NK-92 (cell line): ENCODE measurements around the gene RALB.
"Not testable (repeated sequence)": the region's sequence is repeated elsewhere in the genome, so short reads cannot be mapped to it uniquely, and the experiment has no call there.

Experiments
- DNase-seq: peaks from one replicate; lab custom pipeline; 2025; ENCODE audit not compliant: unreplicated experiment; lab: John Stamatoyannopoulos, UW

Gene RALB

DNA sequence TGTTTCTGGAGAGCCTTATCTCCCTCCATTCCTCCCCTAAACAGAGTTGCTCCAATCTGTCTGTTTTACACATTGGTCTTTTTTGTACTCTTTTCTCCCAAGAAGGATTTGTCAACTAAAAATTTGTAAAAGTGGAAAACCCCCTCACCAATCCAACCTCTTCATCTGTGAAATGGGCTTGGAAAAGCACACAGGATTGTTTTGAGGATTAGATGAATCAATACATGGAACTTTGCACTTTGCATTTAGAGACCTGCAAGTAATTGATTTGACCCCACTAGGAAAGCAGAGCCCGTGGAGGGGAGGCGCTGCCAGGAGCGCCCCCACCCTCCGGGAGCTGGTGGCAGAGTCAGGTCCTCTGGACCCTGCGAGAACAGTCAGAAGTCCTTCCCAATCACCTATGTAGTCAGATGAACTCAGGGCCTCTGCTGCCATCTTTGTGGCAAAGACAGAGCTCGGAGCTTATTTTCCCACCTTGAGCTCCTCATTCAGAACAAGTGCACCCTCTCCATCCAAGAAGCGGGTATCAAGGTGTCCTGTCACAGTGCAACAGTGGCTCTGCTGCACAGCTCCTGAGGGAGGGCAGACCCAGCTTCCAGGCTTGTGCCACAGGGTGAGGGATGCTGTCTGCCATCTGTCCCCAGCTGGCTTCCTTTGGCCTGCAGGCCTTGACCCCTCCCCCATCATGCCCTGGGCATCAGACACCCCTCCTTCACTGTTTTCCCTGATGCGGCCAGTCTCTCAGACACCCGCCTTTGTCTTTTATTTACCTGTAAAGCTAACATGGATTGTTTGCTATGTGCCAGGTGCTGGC lies 27.7 kb upstream of the RALB start:
- DNase-seq: no peak

- no peak for DNase-seq
Measured at GRCh38 chr2:120225549-120226065, 27.0 kb upstream of the RALB start.

DNA sequence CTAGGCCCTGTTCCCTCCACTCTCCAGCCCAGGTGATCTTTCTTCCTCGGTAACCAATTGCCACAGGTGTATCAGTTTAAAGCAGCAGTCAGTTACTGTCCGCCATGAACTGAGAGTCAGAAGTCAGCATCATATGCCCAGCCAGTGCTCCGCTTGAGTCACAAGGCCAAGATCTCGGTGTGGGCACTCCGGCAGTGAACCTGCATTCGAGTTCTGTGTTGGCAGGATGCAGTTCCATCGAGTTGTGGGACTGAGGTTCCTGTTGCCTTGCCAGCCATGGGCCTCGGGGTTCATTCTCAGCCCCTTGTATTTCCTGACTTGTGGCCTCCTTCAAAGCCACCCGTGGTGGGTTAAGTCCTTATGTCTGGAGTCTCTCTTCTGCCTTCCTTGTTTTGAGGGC lies 26.3 kb upstream of the RALB start:
- no peak for DNase-seq

DNA sequence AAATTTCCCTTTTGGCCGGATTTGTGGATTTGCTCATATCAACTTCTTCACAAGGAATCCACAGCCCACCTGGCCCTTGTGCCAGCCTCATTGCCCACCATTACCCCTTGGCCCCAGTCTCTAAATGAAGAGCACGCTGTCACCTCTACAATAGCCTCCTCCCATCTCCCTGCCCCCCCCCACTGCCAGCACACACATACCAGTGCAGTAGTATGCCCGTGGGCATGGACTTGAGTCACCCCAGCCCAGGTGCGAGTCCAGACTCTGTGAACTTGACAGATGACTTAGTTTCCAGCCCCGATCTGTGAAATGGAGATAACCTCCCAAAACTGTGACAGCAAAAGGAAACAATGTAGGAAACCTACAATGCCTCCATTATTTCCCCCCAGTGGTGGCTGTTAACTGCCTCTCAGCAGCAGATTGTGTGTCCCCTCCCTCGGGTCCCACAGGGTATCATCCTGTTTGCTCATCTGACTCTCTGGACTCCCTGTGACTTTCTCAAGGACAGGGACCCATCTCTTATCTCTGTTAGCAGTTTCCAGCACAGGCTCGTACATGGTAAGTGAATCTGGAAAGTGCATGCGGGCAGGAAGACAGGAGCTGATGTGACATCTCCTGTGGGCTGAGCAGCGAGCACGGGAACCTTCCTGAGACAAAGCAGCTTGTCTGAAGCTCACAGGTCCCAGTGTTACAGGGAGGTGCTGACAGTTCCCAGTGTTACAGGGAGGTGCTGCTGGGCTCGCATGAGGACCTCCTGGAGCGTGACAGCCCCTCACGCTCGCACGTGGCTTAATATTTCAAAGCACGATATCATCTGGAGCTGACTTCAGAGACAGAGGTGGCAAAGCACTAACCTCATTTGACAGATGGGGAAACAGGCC lies 25.3 kb upstream of the RALB start:
- no peak for DNase-seq

- no peak for DNase-seq
Measured at GRCh38 chr2:120228503-120228902, 24.1 kb upstream of the RALB start.

DNA sequence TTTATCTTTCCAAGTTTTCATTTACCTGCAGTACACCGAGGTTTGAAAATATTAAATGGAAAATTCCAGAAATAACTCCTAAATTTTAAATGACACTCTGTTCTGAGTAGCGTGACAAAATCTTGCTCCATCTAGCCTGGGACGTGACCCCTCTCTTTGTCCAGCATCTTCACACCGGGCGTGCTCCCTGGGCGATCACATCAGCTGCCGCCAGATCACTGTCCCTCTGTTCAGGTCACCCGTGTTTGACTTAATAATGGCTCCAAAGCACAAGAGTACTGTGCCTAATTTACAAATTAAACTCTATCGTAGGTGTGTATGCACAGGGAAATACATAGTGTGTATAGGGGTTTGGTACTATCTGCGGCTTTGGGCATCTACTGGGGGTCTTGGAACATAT lies 23.3 kb upstream of the RALB start:
- DNase-seq: no peak

DNA sequence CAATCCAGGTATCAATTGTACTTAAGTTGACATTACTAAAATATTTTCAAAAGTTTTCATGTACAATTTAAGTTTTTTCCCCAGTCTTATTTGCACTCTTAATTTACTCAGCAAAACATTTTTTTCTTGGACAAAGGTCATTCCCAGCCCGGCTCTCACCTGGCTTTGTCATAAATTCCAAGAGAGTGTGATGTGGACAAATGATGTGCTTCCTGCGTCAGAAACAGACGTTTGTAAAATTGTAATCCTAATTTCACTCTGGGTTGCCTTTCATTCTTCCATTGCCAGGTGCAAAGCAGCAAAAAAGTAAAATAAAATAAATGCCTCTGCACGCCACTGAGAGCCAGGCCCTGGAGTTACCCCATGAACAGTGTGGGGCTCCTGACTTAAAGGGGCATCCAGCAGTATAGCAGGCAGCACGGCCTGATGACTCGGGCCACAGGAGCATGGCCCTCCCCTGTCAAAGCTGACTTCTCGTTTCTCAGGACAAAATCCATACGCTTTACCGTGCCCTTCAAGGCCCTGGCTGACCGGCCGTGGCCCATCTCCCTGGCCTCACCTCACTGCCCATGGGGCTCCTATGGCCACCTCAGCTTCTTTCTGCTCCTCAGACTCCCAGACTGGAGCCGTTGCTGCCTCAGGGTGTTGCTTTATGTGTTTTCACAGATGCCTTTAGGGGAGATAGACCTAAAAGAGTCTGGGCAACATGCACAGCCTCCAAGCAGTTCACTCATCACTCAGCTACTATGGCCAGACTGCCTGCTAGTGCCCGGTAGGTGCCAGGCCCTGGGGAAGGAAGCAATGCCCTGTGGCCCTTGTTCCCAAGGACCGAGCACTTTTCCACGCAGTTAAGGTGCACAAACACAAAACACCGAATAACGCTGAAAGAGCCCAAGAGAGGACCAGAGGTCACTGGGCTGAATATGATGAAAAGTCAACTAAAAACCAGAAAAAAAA lies 21.9 kb upstream of the RALB start:
- no peak for DNase-seq

GRCh38 chr2:120231564-120231973 lies 21.1 kb upstream of the RALB start:
- no peak for DNase-seq

GRCh38 chr2:120231974-120232635 lies 20.5 kb upstream of the RALB start:
- DNase-seq: no peak

DNA sequence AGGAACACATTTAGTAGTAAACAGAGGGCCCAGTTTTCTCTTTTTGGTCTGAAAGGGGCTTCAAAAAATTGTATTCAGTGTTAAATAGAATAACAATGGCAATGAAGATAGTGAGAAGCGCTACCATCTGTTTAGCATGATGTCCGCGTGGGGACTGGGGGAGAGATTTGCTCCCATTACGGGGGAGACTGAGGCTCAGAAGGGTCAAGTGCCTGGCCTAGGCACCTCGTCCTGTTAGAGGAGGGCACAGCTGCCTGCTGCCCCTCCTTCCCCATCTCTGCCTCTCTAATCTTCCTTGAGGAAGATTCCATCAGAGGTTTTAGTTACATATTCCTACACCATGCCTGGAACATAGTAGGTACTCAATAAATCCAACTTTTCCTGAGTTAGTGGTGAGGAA lies 19.4 kb upstream of the RALB start:
- no peak for DNase-seq

DNA sequence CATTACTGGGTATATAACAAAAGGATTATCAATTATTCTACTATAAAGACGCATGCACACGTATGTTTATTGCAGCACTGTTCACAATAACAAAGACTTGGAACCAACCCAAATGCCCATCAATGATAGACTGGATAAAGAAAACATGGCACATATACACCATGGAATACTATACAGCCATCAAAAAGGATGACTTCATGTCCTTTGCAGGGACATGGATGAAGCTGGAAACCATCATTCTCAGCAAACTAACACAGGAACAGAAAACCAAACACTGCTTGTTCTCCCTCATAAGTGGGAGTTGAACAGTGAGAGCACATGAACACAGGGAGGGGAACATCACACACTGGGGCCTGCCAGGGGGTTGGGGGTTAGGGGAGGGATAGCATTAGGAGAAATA lies 17.5 kb upstream of the RALB start:
- not testable (repeated sequence) for DNase-seq

DNA sequence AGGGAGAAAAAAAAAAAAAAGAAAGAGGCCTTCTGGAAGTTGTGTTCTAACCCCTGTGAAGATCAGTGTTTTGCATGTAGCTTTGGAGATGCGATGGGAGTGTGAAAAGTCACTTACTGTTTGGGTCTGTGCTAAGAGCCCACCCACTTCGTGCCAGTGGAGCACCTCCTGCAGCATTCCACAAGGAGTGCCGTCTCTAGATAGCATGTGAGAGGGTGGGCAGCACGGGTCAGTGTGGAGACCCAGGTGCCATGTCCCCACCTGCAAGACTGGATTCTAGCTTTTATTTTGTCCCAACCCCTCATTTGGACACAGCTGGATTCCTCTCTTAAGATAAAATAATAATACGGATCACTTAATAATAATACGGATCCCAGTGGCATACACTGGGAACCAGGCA lies 17.0 kb upstream of the RALB start:
- DNase-seq: no peak

GRCh38 chr2:120236316-120236715 lies 16.3 kb upstream of the RALB start:
- no peak for DNase-seq

DNA sequence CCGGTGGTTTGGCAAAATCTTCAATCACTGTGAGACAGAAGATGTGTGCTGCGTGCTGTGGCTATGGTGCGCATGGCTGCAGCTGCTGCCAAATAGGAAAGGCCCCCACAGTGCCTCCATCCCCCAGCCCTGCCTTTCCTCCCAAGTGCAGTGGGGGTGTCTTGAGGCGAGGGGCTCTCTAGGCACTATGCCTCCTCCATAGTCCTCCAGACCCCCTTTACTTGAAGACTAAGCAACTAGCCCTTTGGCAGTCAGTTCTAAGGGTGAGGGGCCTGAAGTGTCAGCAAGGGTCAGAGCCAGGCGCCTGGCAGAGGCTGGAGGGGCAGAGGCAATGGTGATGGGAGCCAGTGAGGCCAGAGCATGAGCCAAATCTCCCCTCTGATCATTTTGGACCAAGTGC lies 15.9 kb upstream of the RALB start:
- no peak for DNase-seq

- no peak for DNase-seq
Measured at GRCh38 chr2:120237491-120237902, 15.2 kb upstream of the RALB start.

GRCh38 chr2:120238728-120239487 lies 13.7 kb upstream of the RALB start:
- no peak for DNase-seq

- DNase-seq: no peak
Measured at GRCh38 chr2:120239488-120240287, 13.0 kb upstream of the RALB start.

DNA sequence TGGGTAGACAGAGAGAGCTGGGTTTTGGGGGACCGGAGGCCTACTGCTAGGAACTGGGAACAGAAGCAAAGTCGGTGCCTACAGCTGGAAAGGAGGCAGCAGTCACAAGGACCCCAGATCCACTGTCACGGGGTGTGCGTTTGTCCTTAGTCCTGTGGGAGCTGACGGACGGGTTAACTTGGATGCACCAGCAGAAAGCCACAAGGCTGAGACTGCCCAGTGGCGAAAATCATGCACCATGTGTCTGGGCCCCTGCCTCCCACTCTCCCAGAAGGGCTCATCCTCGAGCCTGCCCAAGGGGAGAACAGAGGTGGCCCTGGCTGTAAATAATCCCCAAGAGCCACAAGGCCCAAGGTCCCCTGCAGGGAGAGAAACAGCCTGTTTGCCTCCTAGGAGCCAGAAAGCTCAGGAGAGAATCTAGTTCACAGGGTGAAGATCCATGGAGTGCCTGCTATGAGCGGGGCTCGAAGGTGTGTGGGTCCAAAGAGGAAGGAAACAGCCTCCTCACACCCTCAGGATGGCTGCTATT lies 11.7 kb upstream of the RALB start:
- DNase-seq: no peak

- no peak for DNase-seq
Measured at GRCh38 chr2:120241684-120242083, 11.0 kb upstream of the RALB start.
